HG03103 (cell line): ENCODE measurements around the gene INSIG1.

ENCODE experiments used
- ATAC-seq: cut with Tn5 transposase; IDR thresholded peaks from one replicate; pipeline ENCODE4 v1.9.1; 2021; ENCODE audit warnings: low read depth; ENCODE audit not compliant: unreplicated experiment

The INSIG1 gene

GRCh38 chr7:155323001-155323638, 25.4 kb downstream of the INSIG1 start:
- no peak for ATAC-seq

- no peak for ATAC-seq
These were observed 26.6 kb downstream of the INSIG1 start for GRCh38 chr7:155324012-155324917.

GRCh38 chr7:155324918-155325235, 27.2 kb downstream of the INSIG1 start:
- ATAC-seq, result no peak

GRCh38 chr7:155326385-155326784, 28.7 kb downstream of the INSIG1 start:
- ATAC-seq, result no peak

DNA sequence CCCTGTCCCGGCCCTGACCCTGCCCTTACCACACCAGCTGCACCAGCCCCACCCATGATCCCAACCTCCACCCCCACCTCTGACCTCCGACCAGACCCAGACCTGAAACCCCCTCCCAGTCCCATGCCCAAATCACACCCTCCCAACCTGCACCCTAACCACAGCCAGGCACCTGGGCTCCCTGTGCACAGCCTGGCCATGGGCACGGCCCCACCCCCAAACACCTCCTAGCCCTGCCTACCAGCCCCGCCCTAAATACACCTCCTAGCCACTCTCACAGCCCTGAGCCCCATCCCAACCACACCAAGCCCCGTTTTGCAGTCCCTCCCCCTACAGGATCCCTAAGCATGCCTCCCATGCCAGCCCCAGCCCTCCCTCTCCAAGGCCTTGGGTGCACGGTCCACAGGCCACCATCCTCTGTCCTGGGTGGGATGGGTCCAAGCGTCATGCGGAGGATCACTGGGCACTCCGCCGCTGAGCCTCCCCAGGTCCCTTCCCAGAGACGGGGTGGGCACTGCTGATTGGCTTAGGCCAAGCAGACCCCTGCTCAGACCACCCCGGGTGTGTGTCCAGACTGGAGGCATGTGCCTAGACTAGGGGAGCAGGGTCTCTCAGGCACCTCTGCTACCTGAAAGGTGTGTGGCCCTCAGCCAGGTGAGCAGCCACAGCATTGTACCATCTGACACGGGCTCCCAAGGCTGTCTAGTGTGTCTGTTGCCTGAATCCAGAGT, 30.1 kb downstream of the INSIG1 start:
- no peak for ATAC-seq

DNA sequence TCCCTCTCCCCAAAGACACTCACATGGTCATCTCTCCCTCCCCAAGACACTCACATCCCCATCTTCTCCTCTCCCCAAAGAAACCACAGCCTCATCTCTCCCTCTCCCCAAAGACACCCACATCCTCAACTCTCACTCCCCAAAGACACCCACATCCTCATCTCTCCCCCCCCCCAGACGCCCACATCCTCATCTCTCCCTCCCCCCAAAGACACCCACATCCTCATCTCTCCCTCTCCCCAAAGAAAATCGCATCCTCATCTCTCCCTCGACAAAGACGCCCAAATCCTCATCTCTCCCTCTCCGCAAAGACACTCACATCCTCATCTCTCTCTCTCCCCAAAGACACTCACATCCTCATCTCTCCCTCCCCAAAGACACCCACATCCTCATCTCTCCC, 31.5 kb downstream of the INSIG1 start:
- ATAC-seq, result no peak

- ATAC-seq, result no peak
These were observed 33.7 kb downstream of the INSIG1 start for GRCh38 chr7:155331396-155331795.

- ATAC-seq, result no peak
These were observed 35.9 kb downstream of the INSIG1 start for GRCh38 chr7:155333346-155334234.

- no peak for ATAC-seq
These were observed 39.3 kb downstream of the INSIG1 start for GRCh38 chr7:155336812-155337602.

DNA sequence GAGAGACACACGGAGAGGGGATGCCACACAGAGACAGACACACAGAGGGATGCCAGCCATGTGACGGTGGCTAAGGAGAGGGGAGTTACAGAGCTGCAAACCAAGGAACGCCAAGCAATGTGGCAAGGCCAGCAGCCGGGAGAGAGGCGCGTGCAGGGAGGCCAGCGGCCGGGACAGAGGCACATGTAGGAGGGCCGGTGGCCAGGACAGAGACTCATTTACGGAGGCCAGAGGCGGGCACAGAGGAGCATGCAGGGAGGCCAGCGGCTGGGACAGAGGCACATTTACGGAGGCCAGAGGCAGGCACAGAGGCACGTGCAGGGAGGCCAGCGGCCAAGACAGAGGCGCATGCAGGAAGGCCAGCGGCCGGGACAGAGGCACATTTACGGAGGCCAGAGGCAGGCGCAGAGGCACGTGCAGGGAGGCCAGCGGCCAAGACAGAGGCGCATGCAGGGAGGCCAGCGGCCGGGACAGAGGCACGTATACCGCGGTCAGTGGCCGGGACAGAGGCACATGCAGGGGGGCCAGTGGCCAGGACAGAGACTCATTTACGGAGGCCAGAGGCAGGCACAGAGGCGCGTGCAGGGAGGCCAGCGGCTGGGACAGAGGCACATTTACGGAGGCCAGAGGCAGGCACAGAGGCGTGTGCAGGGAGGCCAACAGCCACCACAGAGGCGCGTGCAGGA, 40.4 kb downstream of the INSIG1 start:
- ATAC-seq, result no peak

DNA sequence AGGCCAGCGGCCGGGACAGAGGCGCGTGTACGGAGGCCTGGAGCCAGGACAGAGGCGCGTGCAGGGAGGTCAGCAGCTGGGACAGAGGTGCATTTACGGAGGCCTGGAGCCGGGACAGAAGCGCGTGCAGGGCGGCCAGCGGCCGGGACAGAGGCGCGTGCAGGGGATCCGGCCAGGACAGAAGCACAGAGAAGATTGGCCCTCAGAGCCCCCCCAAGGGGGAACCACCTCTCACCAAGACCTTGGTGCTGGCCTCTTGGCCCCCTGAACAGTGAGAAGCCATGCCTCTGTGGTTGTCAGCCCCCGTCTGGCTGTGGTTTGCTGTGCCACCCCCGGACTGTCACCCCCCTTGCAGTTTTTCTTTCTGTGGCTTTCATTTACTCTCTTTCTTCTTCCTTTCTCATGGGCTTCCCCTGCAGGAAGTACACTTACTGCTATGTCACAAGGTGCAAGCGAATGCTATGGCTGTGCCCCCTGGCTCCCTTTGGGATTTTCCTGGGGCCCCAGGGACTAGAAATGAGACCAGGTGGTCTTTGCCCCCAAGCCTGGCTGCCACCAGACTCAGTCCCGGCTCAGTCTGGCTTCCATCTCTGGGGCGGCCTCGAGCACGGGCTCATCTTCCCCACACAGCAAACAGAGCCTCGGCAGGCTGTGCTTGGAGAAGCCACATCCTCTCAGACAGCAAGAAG, 41.1 kb downstream of the INSIG1 start:
- ATAC-seq, result no peak

- ATAC-seq, result no peak
These were observed 41.8 kb downstream of the INSIG1 start for GRCh38 chr7:155339474-155339873.

- ATAC-seq, result no peak
These were observed 42.4 kb downstream of the INSIG1 start for GRCh38 chr7:155340071-155340531.

GRCh38 chr7:155340721-155341120, 43.0 kb downstream of the INSIG1 start:
- no peak for ATAC-seq

GRCh38 chr7:155341463-155341983, 43.8 kb downstream of the INSIG1 start:
- ATAC-seq, result no peak

DNA sequence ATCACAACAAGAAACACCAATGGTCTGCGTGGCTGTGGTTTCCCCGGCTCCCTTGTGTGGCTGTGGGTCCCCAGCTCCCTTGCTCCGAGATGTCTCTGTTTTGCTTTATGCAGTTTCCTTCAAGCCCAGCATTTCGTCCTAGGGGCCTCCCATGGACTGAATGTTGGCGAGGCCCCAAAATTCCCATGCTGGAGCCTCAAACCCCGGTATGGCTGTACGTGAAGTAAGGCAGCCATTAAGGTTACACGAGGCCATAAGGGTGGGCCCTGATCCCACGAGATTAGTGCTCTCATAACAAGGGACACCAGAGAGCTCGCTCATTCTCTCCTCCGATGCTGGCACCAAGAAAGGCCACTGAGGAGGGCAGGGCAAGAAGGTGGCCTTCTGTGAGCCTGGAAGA, 44.6 kb downstream of the INSIG1 start:
- ATAC-seq, result no peak

- no peak for ATAC-seq
These were observed 45.5 kb downstream of the INSIG1 start for GRCh38 chr7:155343150-155343549.

- no peak for ATAC-seq
These were observed 46.0 kb downstream of the INSIG1 start for GRCh38 chr7:155343661-155344121.
